GM23338 (cell line): Measurements from ENCODE around the gene FCER1G. TPM values are rescaled to one million over a fixed set of nuclear protein-coding genes. Genes with fewer than 3 reads are reported as not detected.

Experiments
- ATAC-seq: fragments of 200-7000 bp; cut with Tn5 transposase; 3 replicates; pipeline ENCODE4 v1.9.1; 2020
- DNase-seq: peaks from one replicate; pipeline ENCODE4 v3.0.0-alpha.2; 2015; ENCODE audit warnings: low spot score
- H2AFZ ChIP-seq: fragments of 200-600 bp; sonication (generic); 2 replicates; pipeline ENCODE4 v1.8.0; 2016; ENCODE audit warnings: antibody characterized with exemption, mild to moderate bottlenecking, moderate library complexity
- H3F3A ChIP-seq: fragments of 200-600 bp; sonication (generic); replicated peaks from 2 replicates; pipeline ENCODE4 v1.8.0; 2017; ENCODE audit warnings: antibody characterized with exemption, mixed run types, low read depth
- H3K27ac ChIP-seq: fragments of 200-600 bp; sonication (generic); 2 replicates; pipeline ENCODE4 v1.6.1; 2016; ENCODE audit warnings: low read depth
- H3K27me3 ChIP-seq: fragments of 200-600 bp; sonication (generic); 2 replicates; pipeline ENCODE4 v1.8.0; 2016; ENCODE audit warnings: mild to moderate bottlenecking, mixed run types, moderate library complexity; ENCODE audit not compliant: insufficient read depth
- H3K36me3 ChIP-seq: fragments of 200-600 bp; sonication (generic); 2 replicates; pipeline ENCODE4 v1.8.0; 2016; ENCODE audit warnings: mild to moderate bottlenecking; ENCODE audit not compliant: insufficient read depth
- H3K4me1 ChIP-seq: fragments of 200-600 bp; sonication (generic); 2 replicates; pipeline ENCODE4 v1.8.0; 2016; ENCODE audit warnings: mild to moderate bottlenecking, moderate library complexity; ENCODE audit not compliant: insufficient read depth
- H3K4me2 ChIP-seq: fragments of 200-600 bp; sonication (generic); 2 replicates; pipeline ENCODE4 v1.7.1; 2017; ENCODE audit warnings: mixed run types
- H3K4me3 ChIP-seq: fragments of 200-600 bp; sonication (generic); 2 replicates; pipeline ENCODE4 v1.6.1; 2016; ENCODE audit warnings: mixed run types
- H3K79me2 ChIP-seq: fragments of 200-600 bp; sonication (generic); replicated peaks from 2 replicates; pipeline ENCODE4 v1.8.0; 2017; ENCODE audit warnings: mild to moderate bottlenecking; ENCODE audit not compliant: insufficient read depth
- H3K9me2 ChIP-seq: fragments of 200-600 bp; sonication (generic); 2 replicates; pipeline ENCODE4 v1.8.0; 2017; ENCODE audit not compliant: insufficient read depth
- H4K20me1 ChIP-seq: fragments of 200-600 bp; sonication (generic); replicated peaks from 2 replicates; pipeline ENCODE4 v1.8.0; 2017; ENCODE audit warnings: mild to moderate bottlenecking; ENCODE audit not compliant: insufficient read depth
- H3K27ac Mint-ChIP-seq: 2 replicates; pipeline ENCODE4 v1.8.0; 2020; ENCODE audit warnings: inconsistent platforms, mild to moderate bottlenecking, moderate library complexity, mixed read lengths
- H3K27me3 Mint-ChIP-seq: 3 replicates; pipeline ENCODE4 v1.8.0; 2022; ENCODE audit warnings: low read depth, mild to moderate bottlenecking, moderate library complexity, mixed read lengths, inconsistent platforms; ENCODE audit not compliant: insufficient read depth, poor library complexity
- H3K36me3 Mint-ChIP-seq: 3 replicates; pipeline ENCODE4 v1.8.0; 2021; ENCODE audit warnings: low read depth, mild to moderate bottlenecking, inconsistent platforms, moderate library complexity, mixed read lengths
- H3K4me1 Mint-ChIP-seq: 3 replicates; pipeline ENCODE4 v1.8.0; 2020; ENCODE audit warnings: mild to moderate bottlenecking, inconsistent platforms, mixed read lengths
- H3K4me3 Mint-ChIP-seq: 3 replicates; pipeline ENCODE4 v1.8.0; 2021; ENCODE audit warnings: moderate library complexity, mild to moderate bottlenecking, inconsistent platforms, mixed read lengths
- H3K9me3 Mint-ChIP-seq: 3 replicates; pipeline ENCODE4 v1.8.0; 2020; ENCODE audit warnings: moderate library complexity, mild to moderate bottlenecking, inconsistent platforms, mixed read lengths
- CREB1 ChIP-seq: fragments of 250-450 bp; sonication (Bioruptor Pico); IDR thresholded peaks from 2 replicates; pipeline ENCODE4 v1.5.0; 2020; ENCODE audit warnings: low read depth, mild to moderate bottlenecking, moderate library complexity
- NANOG ChIP-seq: IDR thresholded peaks from 2 replicates; pipeline ENCODE4 v1.6.1; 2016; ENCODE audit warnings: antibody characterized with exemption, borderline replicate concordance
- ZNF114 ChIP-seq: fragments of 250-450 bp; sonication (Bioruptor Pico); IDR thresholded peaks from 2 replicates; pipeline ENCODE4 v1.5.0; 2020; ENCODE audit warnings: mild to moderate bottlenecking, moderate library complexity
- polyA plus RNA-seq: library from polyadenylated mRNA; unstranded; fragments of >200 nt; fragmentation: Nextera tagmentation; extraction: Ambion mirVana; gene quantifications from 2 replicates; pipeline ENCODE4 v1.2.1, GENCODE V29; 2016
- total RNA-seq: library from RNA; depleted of rRNA; stranded (reverse); fragments of >200 nt; shearing (Covaris generic); gene quantifications from 2 replicates; pipeline ENCODE4 v1.2.3, GENCODE V29; 2014
- TF ChIP-seq, protein P1 (sequence below), 2 experiments: fragments of 200-600 bp in 1 of 2; sonication (generic) in 1 of 2; conservative IDR thresholded peaks; 2 replicates each; pipeline versions ENCODE4 v1.5.1 to v1.6.1; 2016 to 2017; ENCODE audit warnings: antibody characterized with exemption in 2 of 2, low read depth in 2 of 2, mild to moderate bottlenecking in 2 of 2, moderate library complexity in 1 of 2
- TF ChIP-seq, protein P2 (sequence below): IDR thresholded peaks from one replicate; pipeline ENCODE4 v1.6.1; 2018; ENCODE audit warnings: antibody characterized with exemption; ENCODE audit not compliant: unreplicated experiment

FCER1G gene
- total and polyA plus RNA-seq, 2 experiments from 2014 or later = 1.1 TPM; not detected in 1

DNA sequence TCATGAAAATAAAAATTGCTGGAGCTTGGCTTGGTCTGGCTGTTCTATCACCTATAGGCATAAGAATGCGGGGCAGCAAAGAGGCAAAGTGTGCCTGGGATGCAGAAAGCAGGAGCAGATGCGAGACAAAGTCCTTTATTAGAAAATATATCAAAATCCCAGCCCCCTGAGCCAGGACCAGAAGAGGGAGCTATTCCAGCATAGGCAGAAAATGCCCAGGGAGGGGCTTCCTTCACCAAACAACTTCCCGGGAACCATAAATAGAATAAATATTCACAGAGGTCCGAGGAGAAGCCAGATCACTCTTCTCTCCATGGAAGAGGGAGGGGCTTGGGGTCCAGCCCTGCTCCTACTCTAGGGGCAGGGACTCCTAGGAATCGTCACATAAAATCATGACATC is 43.9 kb upstream of the FCER1G start:
- Histone ChIP-seq H3K4me3 (no peak overlapping the region), H3K27ac (no peak overlapping the region), H3K9me2 (no peaks in the 10 kb centered on the region), H3K4me2 (no peak overlapping the region), H2AFZ (no peak overlapping the region), H3F3A (peaks cover 12% of the 10 kb centered on the region), H4K20me1 (peaks cover 4% of the 10 kb centered on the region; the same call in 1 of the 2 replicates), H3K36me3 (peaks cover 17% of the 10 kb centered on the region), H3K27me3 (no peaks in the 10 kb centered on the region), H3K79me2 (peaks cover under 1% of the 10 kb centered on the region), H3K4me1 (peaks cover under 1% of the 10 kb centered on the region; the same call in 1 of the 2 replicates)
- H3K27me3 Mint-ChIP-seq = peaks cover 13% of the 10 kb centered on the region
- H3K4me3 Mint-ChIP-seq = no peak overlapping the region
- ATAC-seq = no peak
- peaks cover 7% of the 10 kb centered on the region for H3K4me1 Mint-ChIP-seq
- no peak overlapping the region for H3K27ac Mint-ChIP-seq
- H3K9me3 Mint-ChIP-seq = no peaks in the 10 kb centered on the region
- TF ChIP-seq ZNF114 (CRISPR knock-in tag) = no peak
- TF ChIP-seq, protein P1, sequence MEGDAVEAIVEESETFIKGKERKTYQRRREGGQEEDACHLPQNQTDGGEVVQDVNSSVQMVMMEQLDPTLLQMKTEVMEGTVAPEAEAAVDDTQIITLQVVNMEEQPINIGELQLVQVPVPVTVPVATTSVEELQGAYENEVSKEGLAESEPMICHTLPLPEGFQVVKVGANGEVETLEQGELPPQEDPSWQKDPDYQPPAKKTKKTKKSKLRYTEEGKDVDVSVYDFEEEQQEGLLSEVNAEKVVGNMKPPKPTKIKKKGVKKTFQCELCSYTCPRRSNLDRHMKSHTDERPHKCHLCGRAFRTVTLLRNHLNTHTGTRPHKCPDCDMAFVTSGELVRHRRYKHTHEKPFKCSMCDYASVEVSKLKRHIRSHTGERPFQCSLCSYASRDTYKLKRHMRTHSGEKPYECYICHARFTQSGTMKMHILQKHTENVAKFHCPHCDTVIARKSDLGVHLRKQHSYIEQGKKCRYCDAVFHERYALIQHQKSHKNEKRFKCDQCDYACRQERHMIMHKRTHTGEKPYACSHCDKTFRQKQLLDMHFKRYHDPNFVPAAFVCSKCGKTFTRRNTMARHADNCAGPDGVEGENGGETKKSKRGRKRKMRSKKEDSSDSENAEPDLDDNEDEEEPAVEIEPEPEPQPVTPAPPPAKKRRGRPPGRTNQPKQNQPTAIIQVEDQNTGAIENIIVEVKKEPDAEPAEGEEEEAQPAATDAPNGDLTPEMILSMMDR (conservative IDR thresholded peaks at IDR 0.05; ENCODE audit: low read depth in 2 of 2) = peak; percentile 51 to 52
- TF ChIP-seq, protein P2, sequence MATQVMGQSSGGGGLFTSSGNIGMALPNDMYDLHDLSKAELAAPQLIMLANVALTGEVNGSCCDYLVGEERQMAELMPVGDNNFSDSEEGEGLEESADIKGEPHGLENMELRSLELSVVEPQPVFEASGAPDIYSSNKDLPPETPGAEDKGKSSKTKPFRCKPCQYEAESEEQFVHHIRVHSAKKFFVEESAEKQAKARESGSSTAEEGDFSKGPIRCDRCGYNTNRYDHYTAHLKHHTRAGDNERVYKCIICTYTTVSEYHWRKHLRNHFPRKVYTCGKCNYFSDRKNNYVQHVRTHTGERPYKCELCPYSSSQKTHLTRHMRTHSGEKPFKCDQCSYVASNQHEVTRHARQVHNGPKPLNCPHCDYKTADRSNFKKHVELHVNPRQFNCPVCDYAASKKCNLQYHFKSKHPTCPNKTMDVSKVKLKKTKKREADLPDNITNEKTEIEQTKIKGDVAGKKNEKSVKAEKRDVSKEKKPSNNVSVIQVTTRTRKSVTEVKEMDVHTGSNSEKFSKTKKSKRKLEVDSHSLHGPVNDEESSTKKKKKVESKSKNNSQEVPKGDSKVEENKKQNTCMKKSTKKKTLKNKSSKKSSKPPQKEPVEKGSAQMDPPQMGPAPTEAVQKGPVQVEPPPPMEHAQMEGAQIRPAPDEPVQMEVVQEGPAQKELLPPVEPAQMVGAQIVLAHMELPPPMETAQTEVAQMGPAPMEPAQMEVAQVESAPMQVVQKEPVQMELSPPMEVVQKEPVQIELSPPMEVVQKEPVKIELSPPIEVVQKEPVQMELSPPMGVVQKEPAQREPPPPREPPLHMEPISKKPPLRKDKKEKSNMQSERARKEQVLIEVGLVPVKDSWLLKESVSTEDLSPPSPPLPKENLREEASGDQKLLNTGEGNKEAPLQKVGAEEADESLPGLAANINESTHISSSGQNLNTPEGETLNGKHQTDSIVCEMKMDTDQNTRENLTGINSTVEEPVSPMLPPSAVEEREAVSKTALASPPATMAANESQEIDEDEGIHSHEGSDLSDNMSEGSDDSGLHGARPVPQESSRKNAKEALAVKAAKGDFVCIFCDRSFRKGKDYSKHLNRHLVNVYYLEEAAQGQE = no peak
- H3K36me3 Mint-ChIP-seq = peaks cover 54% of the 10 kb centered on the region
- DNase-seq = peak; percentile 42

DNA sequence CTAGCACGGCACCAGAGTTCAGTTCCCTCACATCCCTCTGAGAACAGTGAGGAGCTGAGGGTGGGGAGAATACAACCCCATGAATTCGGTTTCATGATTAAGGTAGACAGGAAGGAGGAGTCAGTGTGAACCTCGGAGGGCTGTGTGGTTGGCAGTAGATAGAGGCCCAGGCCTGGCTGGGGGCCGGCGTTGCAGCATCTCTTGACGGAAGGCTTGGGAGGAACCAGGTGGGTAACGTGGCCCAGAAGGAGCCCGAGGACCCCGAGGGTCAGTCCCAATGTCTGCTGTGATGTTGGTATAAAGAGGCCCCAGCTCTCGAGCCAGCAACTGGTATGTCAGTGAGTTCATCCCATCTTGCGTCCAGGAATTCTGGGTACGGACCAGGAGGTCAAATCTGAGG is 43.4 kb upstream of the FCER1G start:
- ATAC-seq (no peak), DNase-seq (no peak)
- H3K4me3 Mint-ChIP-seq = no peak overlapping the region
- Histone ChIP-seq H3K4me2 (no peak overlapping the region), H3K36me3 (peaks cover 17% of the 10 kb centered on the region), H3K79me2 (peaks cover 6% of the 10 kb centered on the region), H3K4me3 (no peak overlapping the region), H3F3A (peaks cover 9% of the 10 kb centered on the region), H3K4me1 (peaks cover 5% of the 10 kb centered on the region; the same call in 1 of the 2 replicates), H4K20me1 (peaks cover 6% of the 10 kb centered on the region; the same call in 1 of the 2 replicates), H3K27me3 (no peaks in the 10 kb centered on the region), H3K9me2 (no peaks in the 10 kb centered on the region), H2AFZ (no peak overlapping the region), H3K27ac (no peak overlapping the region)
- H3K4me1 Mint-ChIP-seq = peaks cover 11% of the 10 kb centered on the region
- H3K27me3 Mint-ChIP-seq = peaks cover 13% of the 10 kb centered on the region
- H3K9me3 Mint-ChIP-seq = no peaks in the 10 kb centered on the region
- peaks cover 54% of the 10 kb centered on the region for H3K36me3 Mint-ChIP-seq
- H3K27ac Mint-ChIP-seq = no peak overlapping the region
- TF ChIP-seq, protein P2 = no peak
- TF ChIP-seq CREB1 (no peak), NANOG (no peak)
